NCI-H2107 treated with DMSO at 0.1 percent for 48 hours (cell line): ENCODE results near the gene RRP1.

ENCODE experiments used
- DNase-seq: peaks from one replicate; lab custom pipeline; 2025; ENCODE audit not compliant: unreplicated experiment; lab: John Stamatoyannopoulos, UW

Gene RRP1

DNA sequence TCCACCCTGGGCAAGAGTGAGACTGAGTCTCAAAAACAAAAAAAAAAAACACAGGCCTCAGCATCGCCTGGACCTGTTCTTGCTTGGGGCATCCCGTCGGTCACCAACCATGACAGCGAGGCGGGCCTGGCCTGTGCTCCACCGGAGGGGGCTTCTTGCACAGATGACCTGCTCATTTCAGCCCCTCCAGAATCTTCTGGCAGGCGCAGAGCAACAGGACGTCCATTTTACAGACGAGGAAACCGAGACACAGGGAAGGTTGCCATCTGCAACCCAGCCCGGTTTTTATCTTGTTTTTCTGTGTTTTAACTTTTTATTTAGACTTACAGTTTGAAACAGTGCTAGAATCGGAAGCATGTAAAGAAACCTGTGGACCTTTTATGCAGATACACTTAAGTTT is 14.2 kb upstream of the RRP1 start:
- DNase-seq: no peak

DNA sequence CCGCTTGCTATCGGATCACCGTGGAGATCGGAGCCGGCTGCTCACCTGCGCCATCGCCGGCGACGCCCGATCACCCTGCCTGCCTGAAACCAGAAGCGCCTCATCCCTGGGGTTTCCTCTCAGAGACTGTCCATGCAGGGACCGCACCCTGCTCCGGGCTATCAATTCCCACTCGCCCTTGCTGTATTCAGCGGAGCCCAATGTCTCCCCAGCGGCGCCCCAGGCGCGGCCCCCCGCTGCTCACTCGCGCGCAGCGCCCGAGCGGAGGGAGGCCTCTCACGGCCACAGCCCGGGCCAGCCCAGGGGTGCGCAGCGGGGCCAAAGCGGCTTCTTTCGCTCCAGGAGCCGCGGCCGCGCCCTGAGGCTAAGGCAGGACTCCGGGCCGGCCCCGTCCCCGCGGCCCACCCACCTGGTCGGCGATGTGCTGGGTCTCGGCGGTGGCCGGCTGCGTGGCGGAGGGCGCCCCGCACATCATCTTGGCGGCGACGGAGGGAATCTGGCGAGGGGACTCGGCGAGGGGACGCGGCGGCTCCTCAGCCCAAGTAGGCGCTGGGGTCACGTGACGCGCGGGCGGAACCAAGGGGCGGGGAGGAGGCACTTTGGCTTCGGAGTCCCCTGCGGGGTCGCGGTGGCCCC is 13.5 kb upstream of the RRP1 start, which contains the start of gene CSTB:
Gene CSTB (minus strand): TSS at position 514 of the 636 bp plus-strand sequence. CDS start 39 bp downstream, at position 475.
- peak; percentile 55 for DNase-seq

DNA sequence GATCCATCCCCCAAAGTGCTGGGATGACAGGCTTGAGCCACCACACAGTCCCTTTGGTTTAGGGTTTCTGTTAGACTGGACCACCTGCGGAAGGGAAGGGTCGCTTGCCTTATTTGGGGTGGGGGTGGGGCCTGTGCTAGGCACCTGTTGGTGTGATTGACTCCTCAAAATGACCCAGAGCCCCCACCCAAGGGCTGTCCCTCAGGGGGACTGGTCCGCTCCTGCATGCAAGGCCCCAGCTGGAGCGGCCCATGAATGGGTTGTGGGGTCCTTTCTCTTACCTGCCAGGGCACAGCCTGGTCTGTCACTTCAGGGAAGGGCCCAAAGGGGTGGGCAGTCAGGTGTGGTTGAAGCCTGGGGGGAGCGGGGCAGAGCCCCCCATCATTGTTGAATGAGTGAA is 11.4 kb upstream of the RRP1 start:
- no peak for DNase-seq

DNA sequence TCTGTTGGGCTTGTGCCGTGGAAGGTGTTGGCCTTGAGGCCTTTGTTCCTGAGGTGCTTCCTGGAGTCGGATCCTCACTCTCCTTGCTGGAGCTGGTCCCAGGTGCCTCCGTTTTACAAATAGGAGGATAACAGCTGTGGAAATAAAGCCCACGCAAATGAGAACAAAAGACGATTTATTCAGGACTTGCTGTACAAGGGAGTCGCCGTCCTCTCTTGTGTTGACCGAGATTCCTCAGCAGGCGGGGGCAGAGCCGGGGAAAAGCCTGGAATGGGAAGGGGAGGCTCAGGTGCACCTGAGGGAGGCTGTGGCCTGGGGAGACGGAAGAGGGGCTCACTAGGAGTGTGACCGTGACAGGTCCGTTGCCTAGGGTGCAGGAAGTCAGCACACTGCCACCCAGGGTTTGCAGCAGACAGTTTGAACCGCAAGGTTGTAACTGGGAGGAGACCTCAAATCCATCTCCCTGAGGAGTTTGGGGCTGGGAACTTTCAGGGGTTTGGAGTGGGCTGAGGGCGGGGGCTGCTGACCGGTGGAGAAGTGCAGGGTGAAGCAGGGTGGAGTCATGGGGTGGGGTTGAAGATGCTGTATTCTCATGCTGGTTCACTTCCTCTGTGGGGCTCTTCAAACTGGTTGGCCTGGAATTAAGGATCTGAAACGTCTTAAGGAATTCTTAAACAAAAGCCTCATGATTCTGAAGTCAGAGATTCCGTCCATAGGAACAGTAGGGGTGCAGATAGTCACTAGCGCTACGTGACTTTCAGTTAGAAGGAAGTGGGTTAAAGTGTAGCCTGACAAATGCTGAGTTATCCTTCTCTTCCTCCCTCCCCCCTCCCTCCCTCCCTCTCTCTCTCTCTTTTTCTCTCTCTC is 10.7 kb upstream of the RRP1 start:
- DNase-seq: no peak

DNA sequence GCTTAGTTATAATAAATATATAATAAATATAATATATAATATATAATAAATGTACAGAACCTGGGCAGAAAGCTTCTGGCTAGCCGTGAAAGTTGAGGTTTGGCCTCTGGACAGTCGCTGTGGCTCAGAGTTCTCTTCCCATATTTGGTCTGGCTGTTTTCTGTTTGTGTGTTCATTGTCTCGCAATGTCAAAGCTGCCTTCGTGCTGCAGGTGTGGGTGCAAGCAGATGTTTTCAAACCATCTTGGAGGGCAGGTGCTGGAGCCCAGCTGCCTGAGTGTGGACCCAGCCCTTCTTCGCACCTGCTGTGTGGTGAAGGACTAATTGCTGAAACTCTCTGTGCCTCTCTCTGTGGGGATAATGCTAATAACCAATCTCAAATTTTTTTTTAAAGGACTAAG is 9.7 kb upstream of the RRP1 start:
- DNase-seq: peak; percentile 38

DNA sequence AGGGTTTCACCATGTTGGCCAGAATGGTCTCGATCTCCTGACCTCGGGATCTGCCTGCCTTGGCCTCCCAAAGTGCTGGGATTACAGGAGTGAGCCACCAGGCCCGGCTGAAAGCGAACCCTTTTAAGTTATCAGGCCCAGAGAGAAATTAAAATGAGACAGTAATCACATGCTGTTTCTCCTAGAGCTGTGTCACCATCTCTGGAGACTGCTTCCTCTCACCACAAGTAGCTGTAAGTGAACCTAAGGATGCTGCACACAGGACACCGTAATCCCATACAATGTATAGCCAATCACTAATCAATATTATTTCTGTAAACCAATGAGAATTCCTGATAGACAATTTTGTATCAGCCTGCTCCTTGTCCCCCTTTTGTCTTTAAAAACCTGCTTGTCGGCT is 7.5 kb upstream of the RRP1 start:
- DNase-seq: no peak

DNA sequence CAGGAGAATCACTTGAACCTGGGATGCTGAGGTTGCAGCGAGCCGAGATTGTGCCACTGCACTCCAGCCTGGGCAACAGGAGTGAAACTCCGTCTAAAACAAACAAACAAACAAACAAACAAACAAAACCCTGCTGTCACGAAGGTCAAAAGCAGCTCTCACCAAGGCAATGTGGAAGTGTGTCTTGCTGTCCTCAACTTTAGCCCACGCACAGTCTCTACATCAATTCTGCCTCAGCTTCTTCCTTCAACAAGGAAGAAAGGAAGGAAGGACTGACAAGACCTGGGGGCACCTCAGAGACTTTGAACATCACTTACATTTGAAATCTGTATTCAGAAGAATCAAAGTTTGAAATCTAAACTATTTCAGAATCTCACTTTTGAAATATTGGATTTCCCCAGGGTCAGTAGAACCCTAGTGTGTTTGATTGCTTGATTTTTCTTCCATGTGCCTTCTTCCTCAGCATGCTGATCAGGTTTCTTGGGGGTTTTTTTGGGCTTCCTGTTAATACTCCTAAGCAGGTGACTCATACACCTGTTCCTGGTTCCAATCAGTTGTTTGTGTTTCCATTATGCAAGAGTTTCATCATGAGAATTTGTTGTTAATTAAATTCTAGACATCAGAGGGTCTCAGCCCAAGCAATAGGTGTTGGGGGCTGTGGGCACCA is 6.8 kb upstream of the RRP1 start:
- peak; percentile 14 for DNase-seq

DNA sequence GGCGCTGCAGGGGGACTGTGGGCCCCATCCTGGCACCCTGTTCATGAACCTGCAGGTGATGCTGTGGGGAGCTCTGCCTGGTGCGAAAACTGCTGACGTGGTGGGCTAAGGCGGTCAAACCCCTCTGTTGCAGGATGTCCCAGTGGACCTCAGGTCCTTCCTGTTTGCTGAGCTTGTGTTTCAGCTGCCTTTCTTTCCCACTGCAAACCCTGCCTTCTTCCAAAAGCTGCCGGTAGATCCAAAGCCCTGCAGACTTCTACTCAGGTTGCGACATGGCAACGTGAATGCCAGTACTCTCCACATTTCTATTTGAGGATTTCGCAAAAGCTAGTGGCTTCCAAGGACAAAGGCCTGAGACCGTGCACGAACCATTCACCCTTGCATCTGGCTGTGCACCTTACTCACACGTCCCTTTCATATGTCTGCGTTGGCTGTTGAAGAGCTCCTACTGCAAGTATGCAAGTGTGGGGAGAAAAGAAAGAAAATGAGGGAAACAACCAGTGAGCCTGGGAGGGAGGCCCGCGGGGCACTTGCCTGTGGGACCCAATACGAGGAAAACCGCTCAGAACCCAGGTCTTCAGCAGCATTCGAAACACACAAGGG is 6.2 kb upstream of the RRP1 start:
- no peak for DNase-seq

DNA sequence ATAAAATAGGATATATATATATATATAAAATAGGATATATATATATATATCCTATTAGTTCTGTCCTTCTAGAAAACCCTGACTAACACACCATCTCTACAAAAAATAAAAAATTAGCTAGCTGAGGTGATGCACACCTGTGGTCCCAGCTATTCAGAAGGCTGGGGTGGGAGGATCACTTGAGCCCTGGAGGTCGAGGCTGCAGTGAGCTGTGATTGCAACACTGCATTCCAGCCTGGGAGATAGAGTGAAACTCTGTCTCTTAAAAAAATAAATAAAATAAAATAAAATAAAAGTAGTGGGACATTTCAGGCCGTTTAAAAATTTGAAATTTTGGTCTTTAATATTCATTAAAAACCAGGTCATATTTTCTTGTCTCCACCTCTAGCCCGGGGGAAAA is 4.2 kb upstream of the RRP1 start:
- no peak for DNase-seq

DNA sequence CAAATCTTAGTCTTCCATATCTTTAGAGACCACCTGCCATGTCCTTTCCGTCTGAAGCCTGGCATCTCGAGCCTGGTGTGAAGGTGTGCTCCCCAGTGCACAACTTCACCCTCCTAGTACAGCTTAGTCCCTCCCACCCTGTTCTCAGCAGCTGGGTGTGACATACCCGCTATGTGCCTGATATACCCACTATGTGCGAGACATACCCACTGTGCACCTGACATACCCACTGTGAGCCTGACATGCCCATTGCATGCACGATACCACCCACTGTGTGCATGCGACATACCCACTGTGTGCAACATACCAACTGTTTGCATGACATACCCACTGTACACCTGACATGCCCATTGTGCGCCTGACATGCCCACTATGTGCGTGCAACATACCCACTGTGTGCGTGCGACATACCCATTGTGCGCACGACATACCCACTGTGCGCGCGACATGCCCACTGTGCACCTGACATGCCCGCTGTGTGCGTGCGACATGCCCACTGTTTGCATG is 3.0 kb upstream of the RRP1 start:
- no peak for DNase-seq

DNA sequence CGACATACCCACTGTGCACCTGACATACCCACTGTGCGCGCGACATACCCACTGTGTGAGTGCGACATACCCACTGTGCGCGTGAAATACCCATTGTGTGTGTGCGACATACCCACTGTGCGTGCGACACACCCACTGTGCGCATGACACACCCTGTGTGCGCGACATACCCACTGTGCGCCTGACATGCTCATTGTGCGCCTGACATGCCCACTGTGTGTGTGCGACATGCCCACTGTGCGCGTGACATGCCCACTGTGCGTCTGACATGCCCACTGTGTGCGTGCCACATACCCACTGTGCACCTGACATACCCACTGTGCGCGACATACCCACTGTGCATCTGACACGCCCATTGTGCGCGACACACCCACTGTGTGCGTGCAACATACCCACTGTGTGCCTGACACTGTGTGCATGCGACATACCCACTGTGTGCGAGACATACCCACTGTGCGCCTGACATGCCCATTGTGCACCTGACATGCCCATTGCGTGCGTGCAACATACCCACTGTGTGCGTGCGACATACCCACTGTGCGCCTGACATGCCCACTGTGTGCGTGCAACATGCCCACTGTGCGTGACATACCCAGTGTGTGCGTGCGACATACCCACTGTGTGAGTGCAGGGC is 2.5 kb upstream of the RRP1 start:
- no peak for DNase-seq

DNA sequence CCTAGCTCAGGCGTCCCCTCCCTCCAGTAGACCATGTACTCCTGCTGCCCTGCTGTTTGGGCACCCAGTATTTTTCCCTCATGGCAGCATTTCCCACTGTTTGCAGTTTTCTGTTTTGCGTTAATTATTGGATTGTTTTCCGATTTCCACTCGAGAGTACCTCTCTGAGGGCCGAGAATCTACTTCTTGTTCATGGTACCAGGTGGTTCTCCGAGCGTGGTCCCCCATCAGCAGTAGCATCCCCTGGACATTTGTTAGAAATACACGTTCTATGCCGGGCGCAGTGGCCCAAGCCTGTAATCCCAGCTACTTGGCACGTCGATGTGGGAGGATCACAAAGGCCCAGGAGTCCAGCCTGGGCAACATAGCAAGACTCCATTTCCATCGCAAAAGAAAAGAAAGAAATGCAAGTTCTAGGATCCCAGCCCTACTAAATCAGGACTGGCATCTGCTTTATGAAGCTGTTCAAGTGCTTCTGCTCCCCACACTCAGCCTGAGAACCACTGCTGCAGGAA is 690 bp downstream of the RRP1 start:
- no peak for DNase-seq

DNA sequence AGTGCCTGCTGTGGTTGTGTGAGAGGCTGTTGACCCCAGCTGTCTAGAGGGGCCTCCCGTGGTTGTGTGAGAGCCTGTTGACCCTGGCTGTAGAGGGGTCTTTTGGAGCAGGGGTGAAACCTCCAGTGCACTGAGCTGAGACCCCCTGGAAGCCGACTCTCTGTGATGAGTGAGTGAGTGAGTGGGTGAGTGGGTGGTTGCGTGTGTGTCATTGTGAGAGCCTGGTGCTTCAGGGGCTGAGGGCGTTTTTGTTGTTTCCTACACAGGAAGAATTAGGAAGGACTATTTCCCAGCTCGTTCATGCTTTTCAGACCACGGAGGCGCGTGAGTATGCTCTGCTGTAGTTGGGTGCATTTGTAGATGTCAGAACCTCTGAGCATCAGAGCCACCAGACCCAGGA is 3.0 kb downstream of the RRP1 start:
- no peak for DNase-seq

DNA sequence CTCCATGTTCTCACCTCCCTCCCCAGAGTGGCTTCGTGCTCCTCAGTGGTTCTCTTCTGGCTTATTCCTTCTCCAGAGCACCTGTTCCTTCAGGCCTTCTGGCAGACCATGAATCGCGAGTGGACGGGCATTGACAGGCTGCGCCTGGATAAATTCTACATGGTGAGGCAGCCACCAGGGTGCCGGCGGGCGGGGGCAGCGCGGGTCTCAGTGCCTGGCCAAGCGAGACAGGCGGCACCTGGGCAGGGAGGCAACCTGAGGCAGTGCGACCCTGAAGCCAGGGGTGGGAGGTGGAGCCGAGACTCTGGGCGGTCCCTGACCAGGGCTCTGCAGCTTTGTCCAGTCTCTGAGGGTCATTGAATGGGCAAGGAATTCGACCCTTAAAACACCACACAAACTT is 3.9 kb downstream of the RRP1 start:
- no peak for DNase-seq

DNA sequence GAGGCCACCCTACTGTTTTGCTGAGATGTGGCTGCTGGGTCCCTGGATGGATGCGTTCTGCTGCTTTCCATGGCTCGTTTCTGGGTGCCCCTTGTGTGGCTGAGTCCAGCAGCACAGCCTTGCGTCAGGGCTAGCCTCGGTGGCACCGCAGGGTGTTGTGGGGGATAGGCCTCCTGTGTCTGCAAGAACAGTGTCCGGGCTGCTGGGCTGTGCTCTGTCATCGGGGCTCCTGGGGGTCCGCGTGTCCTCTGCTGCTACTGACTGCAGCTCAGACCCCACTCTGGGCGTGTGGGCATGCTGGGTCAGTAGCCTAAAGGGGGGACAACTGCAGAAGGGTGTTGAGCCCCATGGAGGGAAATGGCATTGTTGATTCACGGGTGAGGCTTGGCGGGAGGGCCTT is 4.9 kb downstream of the RRP1 start:
- no peak for DNase-seq

DNA sequence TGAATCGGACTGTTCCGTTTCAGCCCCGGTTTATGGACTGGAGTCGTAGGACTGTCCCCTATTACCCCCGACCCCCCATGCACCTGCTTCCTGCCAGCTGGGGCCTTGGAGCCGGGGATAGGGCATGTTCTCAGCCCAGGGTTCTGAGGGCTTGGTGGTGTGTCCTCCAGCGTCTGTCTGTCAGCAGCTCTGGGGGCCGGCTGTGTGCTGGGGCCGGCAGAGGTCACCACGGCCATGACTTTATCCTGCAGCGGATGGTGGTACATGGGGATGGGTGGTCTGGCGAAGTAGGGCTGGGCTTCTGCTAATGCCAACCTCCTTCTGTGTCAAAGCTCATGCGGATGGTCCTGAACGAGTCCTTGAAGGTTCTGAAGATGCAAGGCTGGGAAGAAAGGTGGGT is 5.5 kb downstream of the RRP1 start:
- DNase-seq: no peak

DNA sequence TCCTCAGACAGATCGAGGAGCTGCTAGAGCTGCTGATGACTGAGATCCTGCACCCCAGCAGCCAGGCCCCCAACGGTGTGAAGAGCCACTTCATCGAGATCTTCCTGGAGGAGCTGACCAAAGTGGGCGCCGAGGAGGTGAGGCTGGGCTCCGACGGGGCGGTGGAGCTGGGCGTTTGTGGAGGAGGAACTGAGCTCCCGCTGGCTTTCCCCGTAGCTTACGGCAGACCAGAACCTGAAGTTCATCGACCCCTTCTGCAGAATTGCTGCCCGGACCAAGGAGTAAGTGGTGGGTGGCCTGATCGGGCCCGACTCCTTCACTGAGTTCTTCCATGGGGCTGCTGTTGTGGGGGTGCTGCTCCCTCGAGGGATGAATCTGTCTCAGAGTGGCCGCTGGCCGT is 8.0 kb downstream of the RRP1 start:
- DNase-seq: no peak

DNA sequence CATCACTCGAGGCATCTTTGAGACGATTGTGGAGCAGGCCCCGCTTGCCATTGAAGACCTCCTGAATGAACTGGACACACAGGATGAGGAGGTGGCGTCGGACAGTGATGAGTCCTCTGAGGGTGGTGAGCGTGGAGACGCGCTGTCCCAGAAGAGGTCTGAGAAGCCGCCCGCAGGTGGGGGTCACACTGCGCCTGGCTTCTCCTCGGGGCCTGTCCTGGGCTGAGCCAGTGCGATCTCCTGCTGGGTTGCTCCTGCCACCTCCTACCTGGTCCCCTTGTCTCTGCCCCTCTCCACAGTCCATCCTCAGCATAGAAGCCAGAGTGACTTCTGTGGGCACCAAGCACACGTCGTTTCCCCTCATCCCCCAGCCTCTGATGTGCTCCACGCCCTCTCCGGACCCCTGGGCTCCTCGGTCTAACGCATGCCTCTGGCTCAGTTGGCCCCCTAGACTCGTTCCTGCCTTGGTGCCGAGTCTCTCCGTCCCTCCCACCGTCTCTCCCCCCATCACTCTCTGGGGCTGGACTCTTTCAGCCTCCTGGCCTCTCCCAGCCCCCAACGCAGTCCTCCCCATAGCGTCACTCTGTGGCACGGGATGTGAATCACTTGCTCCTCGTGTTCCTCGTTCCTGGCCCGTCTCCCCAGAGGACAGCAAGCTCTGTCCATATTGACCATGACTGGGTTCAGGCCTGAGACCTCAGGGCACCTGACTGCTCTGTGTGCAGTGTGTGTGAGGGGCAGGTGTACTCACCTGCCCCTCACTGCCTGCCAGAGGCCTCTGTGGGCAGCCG is 8.7 kb downstream of the RRP1 start:
- no peak for DNase-seq

DNA sequence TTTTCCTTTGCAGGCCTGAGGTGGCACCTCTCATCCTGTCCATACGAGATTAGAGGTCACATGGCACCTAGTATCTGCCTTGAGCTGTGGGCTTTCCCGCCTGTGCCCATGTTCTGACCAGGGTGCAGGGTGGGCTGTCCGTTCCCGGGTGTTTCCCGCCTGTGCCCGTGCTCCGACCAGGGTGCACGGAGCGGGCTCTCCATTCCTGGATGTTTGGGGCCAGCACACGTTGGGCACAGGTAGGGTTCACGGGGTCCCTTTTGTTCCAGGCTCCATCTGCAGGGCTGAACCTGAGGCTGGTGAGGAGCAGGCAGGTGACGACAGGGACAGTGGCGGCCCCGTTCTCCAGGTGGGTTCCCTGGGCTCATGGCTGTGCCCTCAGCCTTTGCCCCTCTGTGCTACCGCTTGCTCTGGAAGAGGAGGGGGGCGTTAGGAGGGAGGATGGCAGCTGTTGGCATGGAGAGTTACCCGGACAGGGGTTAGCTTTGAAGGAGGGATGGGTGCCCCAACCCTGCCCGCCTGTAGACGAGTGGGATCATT is 10.0 kb downstream of the RRP1 start:
- DNase-seq: no peak

DNA sequence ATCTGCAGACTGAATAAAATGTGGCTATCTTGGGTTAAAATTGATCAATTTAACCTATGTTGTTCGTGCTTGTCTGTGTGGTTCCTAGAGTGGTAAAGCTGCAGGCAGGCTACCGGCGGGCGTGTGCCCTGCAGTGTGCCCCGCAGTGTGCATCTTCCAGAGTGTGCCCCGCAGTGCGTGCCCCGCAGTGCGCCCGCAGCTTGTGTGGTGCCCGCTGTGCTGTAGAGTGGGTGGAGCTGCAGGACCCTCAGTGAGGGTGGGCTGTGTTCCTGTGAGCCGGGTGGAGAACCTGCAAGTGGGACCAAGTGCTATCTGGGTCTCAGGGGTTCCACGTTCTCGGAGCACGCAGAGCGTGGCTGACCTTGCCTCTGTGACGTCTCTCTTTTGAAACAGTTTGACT is 10.7 kb downstream of the RRP1 start:
- no peak for DNase-seq
